Measurements from ENCODE around the gene SLC4A1. TPM values are rescaled to one million over a fixed set of nuclear protein-coding genes. Genes with fewer than 3 reads are reported as not detected.

SLC4A1 gene
- total RNA-seq, 4 donors from 2014 or later: 2.4 TPM; not detected in 3

- no peak for TF ChIP-seq POLR2A (IDR thresholded peaks at IDR 0.05)
- TF ChIP-seq CTCF (IDR thresholded peaks at IDR 0.05): no peak
- intact Hi-C loops (cut with DNase I; ENCODE audit: low total_unique reads): no loop called here
- 76 to 77% methylated on average over 5 of the region's 5 CpGs for WGBS, 2 donors
- no peak overlapping the region for H3K4me3 ChIP-seq (ENCODE audit: low read depth, poor library complexity, severe bottlenecking)
- DNase-seq (ENCODE audit: low spot score in 2 of 2): no peak
These were observed 31.4 kb downstream of the SLC4A1 start for GRCh38 chr17:44236444-44236991.

GRCh38 chr17:44235583-44235936 lies 32.4 kb downstream of the SLC4A1 start:
- WGBS, 2 donors: 74 to 80% methylated on average over 5 of the region's 5 CpGs
- H3K4me3 ChIP-seq (ENCODE audit: low read depth, poor library complexity, severe bottlenecking): no peak overlapping the region
- no peak for DNase-seq (ENCODE audit: low spot score in 2 of 2)

GRCh38 chr17:44233582-44233981 lies 34.4 kb downstream of the SLC4A1 start:
- DNase-seq (ENCODE audit: low spot score in 2 of 2): no peak
- no peak for TF ChIP-seq CTCF (IDR thresholded peaks at IDR 0.05)
- no peak for TF ChIP-seq POLR2A (IDR thresholded peaks at IDR 0.05)
- WGBS, 2 donors: 80 to 87% methylated on average over 5 of the region's 5 CpGs
- no peak overlapping the region for H3K4me3 ChIP-seq (ENCODE audit: low read depth, poor library complexity, severe bottlenecking)
- intact Hi-C loops (cut with DNase I; ENCODE audit: low total_unique reads): no loop called here

More at GRCh38 chr17:44235583-44235936, 32.4 kb downstream of the SLC4A1 start:
- TF ChIP-seq POLR2A (IDR thresholded peaks at IDR 0.05) (no peak), CTCF (IDR thresholded peaks at IDR 0.05) (no peak)
- intact Hi-C loops (cut with DNase I; ENCODE audit: low total_unique reads): no loop called here

- H3K4me3 ChIP-seq (ENCODE audit: low read depth, poor library complexity, severe bottlenecking): no peak overlapping the region
- intact Hi-C loops (cut with DNase I; ENCODE audit: low total_unique reads): no loop called here
- WGBS, 2 donors: 91 to 92% methylated on average over 7 of the region's 7 CpGs
- no peak for DNase-seq (ENCODE audit: low spot score in 2 of 2)
- TF ChIP-seq POLR2A (IDR thresholded peaks at IDR 0.05): no peak
These were observed 35.9 kb downstream of the SLC4A1 start for GRCh38 chr17:44232061-44232460.

GRCh38 chr17:44230140-44230539 lies 37.8 kb downstream of the SLC4A1 start:
- 76 to 87% methylated on average over 9 of the region's 9 CpGs for WGBS, 2 donors
- intact Hi-C loops (cut with DNase I; ENCODE audit: low total_unique reads): no loop called here
- no peak for TF ChIP-seq POLR2A (IDR thresholded peaks at IDR 0.05)
- TF ChIP-seq CTCF (IDR thresholded peaks at IDR 0.05): no peak
- no peak overlapping the region for H3K4me3 ChIP-seq (ENCODE audit: low read depth, poor library complexity, severe bottlenecking)
- no peak for DNase-seq (ENCODE audit: low spot score in 2 of 2)

- intact Hi-C loops (cut with DNase I; ENCODE audit: low total_unique reads): no loop called here
- 76 to 90% methylated on average over 5 to 6 of the region's 6 CpGs for WGBS, 2 donors
- H3K4me3 ChIP-seq (ENCODE audit: low read depth, poor library complexity, severe bottlenecking): no peak overlapping the region
- DNase-seq (ENCODE audit: low spot score in 2 of 2): no peak
- TF ChIP-seq POLR2A (IDR thresholded peaks at IDR 0.05) (no peak), CTCF (IDR thresholded peaks at IDR 0.05) (no peak)
These were observed 38.8 kb downstream of the SLC4A1 start for GRCh38 chr17:44229090-44229489.
